GM18861 (cell line): ENCODE measurements around the gene ADIRF.
"Not testable (repeated sequence)": the region's sequence is repeated elsewhere in the genome, so short reads cannot be mapped to it uniquely, and the experiment has no call there.

Source experiments
- ATAC-seq: cut with Tn5 transposase; IDR thresholded peaks from one replicate; pipeline ENCODE4 v1.9.1; 2021; ENCODE audit not compliant: unreplicated experiment

The ADIRF gene

DNA sequence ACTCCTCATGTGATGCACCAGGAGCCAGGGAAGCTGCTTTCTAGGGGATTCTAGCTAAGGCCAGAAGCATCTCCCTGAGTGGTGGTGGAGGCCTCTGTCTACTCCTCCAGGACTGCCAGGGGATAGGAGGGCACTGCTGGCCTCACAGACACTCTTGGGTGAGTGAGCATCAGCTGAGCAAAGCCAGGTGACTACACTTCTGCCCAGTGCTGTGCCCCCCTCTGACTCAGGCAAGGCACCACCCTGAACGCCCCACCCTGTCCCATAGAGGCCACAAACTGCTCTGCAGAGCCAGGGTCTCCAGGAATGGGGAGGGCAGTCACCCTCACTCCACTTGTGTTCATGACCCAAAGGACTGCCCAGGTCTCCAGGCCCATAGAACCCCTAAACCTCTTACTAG lies 51.2 kb downstream of the ADIRF start:
- ATAC-seq, result not testable (repeated sequence)

DNA sequence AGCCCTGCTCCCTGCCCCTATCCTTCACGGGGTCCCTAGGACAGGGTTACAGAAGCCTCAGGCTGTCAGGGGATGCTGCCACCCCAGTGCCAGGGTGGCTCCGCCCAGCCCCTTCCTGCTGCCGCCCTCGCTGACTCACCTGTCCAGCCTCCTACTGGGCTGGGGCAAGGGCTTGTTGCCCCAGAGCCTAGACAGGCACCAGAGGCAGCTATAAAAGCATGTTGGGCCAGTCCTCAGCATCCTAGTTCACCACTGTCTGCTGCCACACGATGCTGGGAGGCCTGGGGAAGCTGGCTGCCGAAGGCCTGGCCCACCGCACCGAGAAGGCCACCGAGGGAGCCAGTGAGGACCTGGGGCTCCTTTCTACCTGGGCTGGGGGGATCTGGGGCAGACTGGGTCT lies 51.8 kb downstream of the ADIRF start, which contains the start of gene FAM25A:
TSS of gene FAM25A (plus strand) at position 239 of the 400 bp plus-strand sequence. CDS start at position 270, 31 bp downstream.
- ATAC-seq, result not testable (repeated sequence)
